Measurements from ENCODE around the gene PRKG1. TPM values are rescaled to one million over a fixed set of nuclear protein-coding genes. Genes with fewer than 3 reads are reported as not detected.

PRKG1 gene
- total and polyA plus RNA-seq, 2 donors (not counting 1 experiment from before 2014, with no cell fraction given), result 45.8 to 71.8 TPM

- no peak for DNase-seq (ENCODE audit: low read depth in 2 of 2)
- no peak overlapping the region for H3K4me3 ChIP-seq (replicated peaks in 1 of 4; ENCODE audit: control extremely low read depth in 1 of 4, insufficient read depth in 1 of 4, low read depth in 3 of 4, low read length in 4 of 4)
- H3K4me2 ChIP-seq (ENCODE audit: extremely low read depth, insufficient read depth, low read length), result no peak overlapping the region
- peaks cover 13% of the 10 kb centered on the region for H3K79me2 ChIP-seq (ENCODE audit: control insufficient read depth, insufficient read depth, low read length)
- H3K27ac ChIP-seq (ENCODE audit: insufficient read depth, low read length), result no peak overlapping the region
- no peak overlapping the region for H3K9ac ChIP-seq (ENCODE audit: insufficient read depth, low read length)
- no peaks in the 10 kb centered on the region for H3K36me3 ChIP-seq (ENCODE audit: control insufficient read depth, insufficient read depth, low read length)
- no peaks in the 10 kb centered on the region for H4K20me1 ChIP-seq (ENCODE audit: control insufficient read depth, extremely low read depth, insufficient read depth, low read length)
- no peaks in the 10 kb centered on the region for H3K9me3 ChIP-seq (ENCODE audit: control insufficient read depth, insufficient read depth, low read depth, low read length)
- peaks cover 14% of the 10 kb centered on the region for H3K4me1 ChIP-seq (ENCODE audit: control insufficient read depth, extremely low read depth, insufficient read depth, low read length)
- TF ChIP-seq CTCF (conservative IDR thresholded peaks at IDR 0.05 in 1 of 2, IDR thresholded peaks at IDR 0.05 in 1 of 2; ENCODE audit: low read depth in 1 of 2, low read length in 2 of 2) (no peak), EZH2 (IDR thresholded peaks at IDR 0.05; ENCODE audit: low read length, missing control alignments) (no peak)
- H3K27me3 ChIP-seq (ENCODE audit: control insufficient read depth, insufficient read depth, low read length), result no peaks in the 10 kb centered on the region
- H2AFZ ChIP-seq (ENCODE audit: low read length), result no peak overlapping the region
These were observed 38.7 kb downstream of the PRKG1 start for GRCh38 chr10:51113007-51113406.

- H4K20me1 ChIP-seq (ENCODE audit: control insufficient read depth, extremely low read depth, insufficient read depth, low read length), result no peaks in the 10 kb centered on the region
- peaks cover 12% of the 10 kb centered on the region for H3K79me2 ChIP-seq (ENCODE audit: control insufficient read depth, insufficient read depth, low read length)
- peaks cover 10% of the 10 kb centered on the region for H3K4me1 ChIP-seq (ENCODE audit: control insufficient read depth, extremely low read depth, insufficient read depth, low read length)
- TF ChIP-seq EZH2 (IDR thresholded peaks at IDR 0.05; ENCODE audit: low read length, missing control alignments), result no peak
- TF ChIP-seq CTCF (conservative IDR thresholded peaks at IDR 0.05 in 1 of 2, IDR thresholded peaks at IDR 0.05 in 1 of 2; ENCODE audit: low read depth in 1 of 2, low read length in 2 of 2), result no peak
- H3K9ac ChIP-seq (ENCODE audit: insufficient read depth, low read length), result no peak overlapping the region
- H3K4me2 ChIP-seq (ENCODE audit: extremely low read depth, insufficient read depth, low read length), result no peak overlapping the region
- no peaks in the 10 kb centered on the region for H3K27me3 ChIP-seq (ENCODE audit: control insufficient read depth, insufficient read depth, low read length)
- peak; percentile 23 to 37 for DNase-seq (ENCODE audit: low read depth in 2 of 2)
- H3K27ac ChIP-seq (ENCODE audit: insufficient read depth, low read length), result peak overlapping the region; percentile 6
- no peaks in the 10 kb centered on the region for H3K9me3 ChIP-seq (ENCODE audit: control insufficient read depth, insufficient read depth, low read depth, low read length)
- no peak overlapping the region for H2AFZ ChIP-seq (ENCODE audit: low read length)
- no peak overlapping the region for H3K4me3 ChIP-seq (replicated peaks in 1 of 4; ENCODE audit: control extremely low read depth in 1 of 4, insufficient read depth in 1 of 4, low read depth in 3 of 4, low read length in 4 of 4)
- no peaks in the 10 kb centered on the region for H3K36me3 ChIP-seq (ENCODE audit: control insufficient read depth, insufficient read depth, low read length)
These were observed 42.9 kb downstream of the PRKG1 start for GRCh38 chr10:51117053-51117660.

- TF ChIP-seq EZH2 (IDR thresholded peaks at IDR 0.05; ENCODE audit: low read length, missing control alignments) (no peak), CTCF (conservative IDR thresholded peaks at IDR 0.05 in 1 of 2, IDR thresholded peaks at IDR 0.05 in 1 of 2; ENCODE audit: low read depth in 1 of 2, low read length in 2 of 2) (no peak)
- Histone ChIP-seq H3K79me2 (ENCODE audit: control insufficient read depth, insufficient read depth, low read length) (peaks cover 10% of the 10 kb centered on the region), H3K4me2 (ENCODE audit: extremely low read depth, insufficient read depth, low read length) (no peak overlapping the region), H2AFZ (ENCODE audit: low read length) (no peak overlapping the region), H3K9me3 (ENCODE audit: control insufficient read depth, insufficient read depth, low read depth, low read length) (no peaks in the 10 kb centered on the region), H3K27ac (ENCODE audit: insufficient read depth, low read length) (no peak overlapping the region), H3K27me3 (ENCODE audit: control insufficient read depth, insufficient read depth, low read length) (no peaks in the 10 kb centered on the region), H3K4me3 (replicated peaks in 1 of 4; ENCODE audit: control extremely low read depth in 1 of 4, insufficient read depth in 1 of 4, low read depth in 3 of 4, low read length in 4 of 4) (no peak overlapping the region), H4K20me1 (ENCODE audit: control insufficient read depth, extremely low read depth, insufficient read depth, low read length) (no peaks in the 10 kb centered on the region), H3K9ac (ENCODE audit: insufficient read depth, low read length) (no peak overlapping the region), H3K4me1 (ENCODE audit: control insufficient read depth, extremely low read depth, insufficient read depth, low read length) (peaks cover 10% of the 10 kb centered on the region), H3K36me3 (ENCODE audit: control insufficient read depth, insufficient read depth, low read length) (no peaks in the 10 kb centered on the region)
- peak in 1 of 2 donors; percentile 40 for DNase-seq (ENCODE audit: low read depth in 2 of 2)
These were observed 43.5 kb downstream of the PRKG1 start for GRCh38 chr10:51117794-51118193.
